Measurements from ENCODE around the gene ABCC10. TPM values are rescaled to one million over a fixed set of nuclear protein-coding genes. Genes with fewer than 3 reads are reported as not detected.
A peak's percentile ranks its signal among the peaks of the same experiment; 100 is the strongest.
"Not testable (repeated sequence)": the region's sequence is repeated elsewhere in the genome, so short reads cannot be mapped to it uniquely, and the experiment has no call there.

ABCC10 gene
- polyA plus RNA-seq, 1 experiment = 27.8 TPM

DNA sequence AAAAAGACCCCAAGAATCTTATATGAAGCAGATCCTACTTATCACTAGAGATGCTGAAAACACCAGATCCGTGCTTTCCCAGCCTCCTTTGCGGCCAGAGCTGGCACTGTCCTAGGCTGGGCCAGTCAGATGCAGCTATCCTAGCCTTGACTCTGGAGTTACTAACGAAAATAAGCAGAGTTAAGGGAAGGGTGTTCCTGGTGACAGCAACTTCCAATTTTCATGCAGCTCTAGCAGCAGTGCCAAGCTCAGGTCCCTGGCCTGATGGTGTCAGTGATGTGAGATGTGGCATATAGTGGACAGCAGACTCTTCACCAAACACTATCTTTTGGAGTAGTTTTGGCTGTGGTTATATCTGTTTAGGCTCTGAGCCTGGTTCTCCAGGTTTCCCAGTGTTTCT is 25.6 kb upstream of the ABCC10 start:
- Histone ChIP-seq H3K27me3 (ENCODE audit: control insufficient read depth, insufficient read depth, low read length) (peaks cover 6% of the 10 kb centered on the region), H3K4me3 (ENCODE audit: low read depth, low read length) (no peak overlapping the region), H3K36me3 (ENCODE audit: control insufficient read depth, insufficient read depth, low read length) (no peaks in the 10 kb centered on the region)
- POLR2A ChIA-PET = no interaction called here
- TF ChIP-seq, protein P1, sequence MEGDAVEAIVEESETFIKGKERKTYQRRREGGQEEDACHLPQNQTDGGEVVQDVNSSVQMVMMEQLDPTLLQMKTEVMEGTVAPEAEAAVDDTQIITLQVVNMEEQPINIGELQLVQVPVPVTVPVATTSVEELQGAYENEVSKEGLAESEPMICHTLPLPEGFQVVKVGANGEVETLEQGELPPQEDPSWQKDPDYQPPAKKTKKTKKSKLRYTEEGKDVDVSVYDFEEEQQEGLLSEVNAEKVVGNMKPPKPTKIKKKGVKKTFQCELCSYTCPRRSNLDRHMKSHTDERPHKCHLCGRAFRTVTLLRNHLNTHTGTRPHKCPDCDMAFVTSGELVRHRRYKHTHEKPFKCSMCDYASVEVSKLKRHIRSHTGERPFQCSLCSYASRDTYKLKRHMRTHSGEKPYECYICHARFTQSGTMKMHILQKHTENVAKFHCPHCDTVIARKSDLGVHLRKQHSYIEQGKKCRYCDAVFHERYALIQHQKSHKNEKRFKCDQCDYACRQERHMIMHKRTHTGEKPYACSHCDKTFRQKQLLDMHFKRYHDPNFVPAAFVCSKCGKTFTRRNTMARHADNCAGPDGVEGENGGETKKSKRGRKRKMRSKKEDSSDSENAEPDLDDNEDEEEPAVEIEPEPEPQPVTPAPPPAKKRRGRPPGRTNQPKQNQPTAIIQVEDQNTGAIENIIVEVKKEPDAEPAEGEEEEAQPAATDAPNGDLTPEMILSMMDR (IDR thresholded peaks at IDR 0.05; ENCODE audit: insufficient read depth, low read depth, low read length) = no peak
- CTCF ChIA-PET = interaction anchor here (1.4 kb wide), 1 partner anchor 11 kb away, joined by 4 read pairs; no protein-coding TSS in a partner anchor
- no peak for DNase-seq (ENCODE audit: low read depth)

DNA sequence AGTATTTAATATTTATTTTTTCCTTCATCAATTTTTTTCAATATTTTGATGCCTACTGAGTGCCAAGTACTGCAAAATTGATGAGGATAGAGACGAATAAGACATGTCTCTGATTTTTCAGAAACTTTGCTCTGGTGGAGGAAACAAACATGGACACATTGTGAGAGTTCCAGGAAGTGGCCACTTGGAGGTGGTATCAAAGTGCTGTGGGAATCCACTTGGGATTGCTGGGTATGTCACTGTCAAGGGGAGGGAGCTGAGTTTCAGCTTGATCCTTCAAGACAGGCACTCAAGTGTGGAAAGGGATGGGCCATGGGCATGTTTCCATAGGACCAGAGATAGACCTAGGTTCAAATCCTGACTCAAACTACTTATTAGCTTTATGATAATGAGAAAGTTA is 24.5 kb upstream of the ABCC10 start:
- POLR2A ChIA-PET = no interaction called here
- TF ChIP-seq, protein P1 (IDR thresholded peaks at IDR 0.05; ENCODE audit: insufficient read depth, low read depth, low read length) = 0 out of 2 replicates have a peak, but pooled peaks have one; percentile 8
- no peaks in the 10 kb centered on the region for H3K36me3 ChIP-seq (ENCODE audit: control insufficient read depth, insufficient read depth, low read length)
- no peak overlapping the region for H3K4me3 ChIP-seq (ENCODE audit: low read depth, low read length)
- CTCF ChIA-PET = interaction anchor here (0.6 to 1.4 kb wide), 5 partner anchors 10 to 104 kb away, joined by 3 to 4 read pairs (median 3); no protein-coding TSS in a partner anchor
- DNase-seq (ENCODE audit: low read depth) = no peak
- H3K27me3 ChIP-seq (ENCODE audit: control insufficient read depth, insufficient read depth, low read length) = peaks cover 6% of the 10 kb centered on the region

DNA sequence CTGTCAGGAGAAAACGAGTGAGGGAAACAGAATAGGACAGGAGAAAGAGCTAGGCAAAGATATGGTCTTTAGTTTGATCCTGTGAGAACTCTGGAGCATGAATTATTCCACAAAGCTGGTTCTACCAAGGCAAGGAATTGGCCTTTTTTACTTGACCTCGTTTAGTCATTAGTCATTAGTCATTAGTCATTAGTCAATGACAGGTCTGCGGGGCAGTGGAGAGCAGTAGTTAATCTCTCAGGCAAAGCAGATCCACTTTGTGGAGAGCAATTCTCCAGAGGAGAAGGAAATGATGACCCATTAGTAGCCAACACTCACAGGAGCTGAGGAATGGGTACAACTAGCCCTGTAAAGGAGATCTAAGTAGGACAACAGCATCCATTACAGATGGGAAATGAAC is 22.0 kb upstream of the ABCC10 start:
- Histone ChIP-seq H3K27me3 (ENCODE audit: control insufficient read depth, insufficient read depth, low read length) (peaks cover 3% of the 10 kb centered on the region), H3K4me3 (ENCODE audit: low read depth, low read length) (no peak overlapping the region), H3K36me3 (ENCODE audit: control insufficient read depth, insufficient read depth, low read length) (no peaks in the 10 kb centered on the region)
- ChIA-PET CTCF (no interaction called here), POLR2A (no interaction called here)
- no peak for DNase-seq (ENCODE audit: low read depth)
- TF ChIP-seq, protein P1 (IDR thresholded peaks at IDR 0.05; ENCODE audit: insufficient read depth, low read depth, low read length) = no peak

- Histone ChIP-seq H3K27me3 (ENCODE audit: control insufficient read depth, insufficient read depth, low read length) (peaks cover 2% of the 10 kb centered on the region), H3K4me3 (ENCODE audit: low read depth, low read length) (no peak overlapping the region), H3K36me3 (ENCODE audit: control insufficient read depth, insufficient read depth, low read length) (no peaks in the 10 kb centered on the region)
- DNase-seq (ENCODE audit: low read depth) = no peak
- POLR2A ChIA-PET = no interaction called here
- TF ChIP-seq, protein P1 (IDR thresholded peaks at IDR 0.05; ENCODE audit: insufficient read depth, low read depth, low read length) = no peak
- CTCF ChIA-PET = no interaction called here
Observed at GRCh38 chr6:43407296-43407695, 20.0 kb upstream of the ABCC10 start.

GRCh38 chr6:43408259-43408658 is 19.1 kb upstream of the ABCC10 start:
- ChIA-PET POLR2A (no interaction called here), CTCF (no interaction called here)
- H3K4me3 ChIP-seq (ENCODE audit: low read depth, low read length) = no peak overlapping the region
- TF ChIP-seq, protein P1 (IDR thresholded peaks at IDR 0.05; ENCODE audit: insufficient read depth, low read depth, low read length) = no peak
- H3K36me3 ChIP-seq (ENCODE audit: control insufficient read depth, insufficient read depth, low read length) = no peaks in the 10 kb centered on the region
- no peak for DNase-seq (ENCODE audit: low read depth)
- H3K27me3 ChIP-seq (ENCODE audit: control insufficient read depth, insufficient read depth, low read length) = peaks cover 2% of the 10 kb centered on the region

DNA sequence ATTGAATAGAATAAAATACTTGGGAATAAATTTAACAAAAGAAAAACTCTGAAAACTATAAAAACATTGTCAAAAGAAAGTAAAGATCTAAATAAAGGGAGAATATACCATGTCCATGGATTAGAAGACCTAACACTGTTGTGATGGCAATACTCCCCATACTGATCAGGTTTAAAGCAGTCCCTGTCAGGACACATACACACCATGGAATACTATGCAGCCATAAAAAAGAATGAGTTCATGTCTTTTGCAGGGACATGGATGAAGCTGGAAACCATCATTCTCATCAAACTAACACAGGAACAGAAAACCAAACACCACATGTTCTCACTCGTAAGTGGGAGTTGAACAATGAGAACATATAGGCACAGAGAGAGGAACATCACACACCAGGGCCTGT is 16.6 kb upstream of the ABCC10 start:
- H3K4me3 ChIP-seq (ENCODE audit: low read depth, low read length); CTCF ChIA-PET; DNase-seq (ENCODE audit: low read depth); H3K27me3 ChIP-seq (ENCODE audit: control insufficient read depth, insufficient read depth, low read length); POLR2A ChIA-PET; H3K36me3 ChIP-seq (ENCODE audit: control insufficient read depth, insufficient read depth, low read length): not testable (repeated sequence)

All from BJ (cell line).